Esophagus squamous epithelium (tissue), 4 donors: ENCODE data around the gene KCNQ4.

Source experiments
- CTCF ChIP-seq, 6 experiments: fragments of 450-650 bp in 4 of 6; fragments of 200-600 bp in 2 of 6; sonication (generic) in 2 of 6; IDR thresholded peaks; one replicate each; pipeline ENCODE4 v1.5.1; 2016 to 2019; ENCODE audit warnings: antibody characterized with exemption in 6 of 6, mild to moderate bottlenecking in 4 of 6, moderate library complexity in 4 of 6
- POLR2A ChIP-seq, 4 donors: fragments of 450-650 bp; IDR thresholded peaks; one replicate each; pipeline ENCODE4 v1.6.1; 2017; ENCODE audit warnings: antibody characterized with exemption in 4 of 4, mild to moderate bottlenecking in 4 of 4, moderate library complexity in 3 of 4

GRCh38 chr1:40808444-40808843 is 24.9 kb downstream of the KCNQ4 start:
- no peak for TF ChIP-seq CTCF (IDR thresholded peaks at IDR 0.05)
- no peak for TF ChIP-seq POLR2A (IDR thresholded peaks at IDR 0.05)
